ENCODE measurements around the gene PTPN3. TPM values are rescaled to one million over a fixed set of nuclear protein-coding genes. Genes with fewer than 3 reads are reported as not detected.

Gene PTPN3
- total RNA-seq, 1 donor from 2014 or later: 2.4 TPM

DNA sequence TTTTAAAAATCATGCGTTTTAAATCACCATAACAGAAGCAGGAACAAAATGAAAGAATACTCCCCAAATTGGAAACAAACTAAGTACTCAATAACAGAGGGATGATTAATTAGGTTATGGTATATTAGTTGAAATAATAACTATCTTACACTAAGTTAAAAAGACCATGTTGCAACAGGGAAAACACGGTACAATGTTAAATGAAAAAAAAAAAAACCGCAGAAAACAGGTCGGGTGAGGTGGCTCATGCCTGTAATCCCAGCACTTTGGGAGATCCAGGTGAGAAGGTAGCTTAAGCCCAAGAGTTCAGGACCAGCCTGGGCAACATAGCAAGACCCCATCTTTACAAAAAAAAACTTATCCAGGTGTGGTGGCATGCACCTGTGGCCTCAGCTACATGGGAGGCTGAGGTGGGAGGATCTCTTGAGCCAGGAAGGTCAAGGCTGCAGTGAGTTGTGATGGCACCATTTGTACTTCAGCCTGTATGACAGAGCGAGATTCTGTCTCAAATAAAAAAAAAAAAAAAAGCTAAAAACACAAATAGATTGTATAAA is 2.4 kb upstream of the PTPN3 start:
- peaks cover 14% of the 10 kb centered on the region for H3K4me1 Mint-ChIP-seq
- H3K27ac Mint-ChIP-seq: no peak overlapping the region
- Histone ChIP-seq H2AFZ (replicated peaks) (no peak overlapping the region), H4K20me1 (ENCODE audit: low read depth) (peaks cover 6% of the 10 kb centered on the region), H3K9ac (no peak overlapping the region), H3K27me3 (peaks cover 77% of the 10 kb centered on the region), H3F3A (ENCODE audit: low read depth) (peaks cover 13% of the 10 kb centered on the region), H3K9me3 (ENCODE audit: low read depth) (no peaks in the 10 kb centered on the region), H3K4me3 (peak overlapping the region; percentile 44), H3K79me2 (ENCODE audit: low read depth) (no peaks in the 10 kb centered on the region), H3K27ac (no peak overlapping the region), H3K4me1 (peaks cover 5% of the 10 kb centered on the region), H3K36me3 (no peaks in the 10 kb centered on the region), H3K4me2 (no peak overlapping the region)
- no peak for DNase-seq (ENCODE audit: low spot score)
- peaks cover 62% of the 10 kb centered on the region for H3K27me3 Mint-ChIP-seq (ENCODE audit: insufficient read depth, low read depth)
- H3K4me3 Mint-ChIP-seq: peak overlapping the region; percentile 74
- no peaks in the 10 kb centered on the region for H3K9me3 Mint-ChIP-seq
- TF ChIP-seq EZH2phosphoT487 (IDR thresholded peaks at IDR 0.05): no peak
- TF ChIP-seq EZH2 (IDR thresholded peaks at IDR 0.05): no peak
- TF ChIP-seq CTCF (IDR thresholded peaks at IDR 0.05): no peak
- no peaks in the 10 kb centered on the region for H3K36me3 Mint-ChIP-seq

- Histone ChIP-seq H3K27ac (no peak overlapping the region), H3F3A (ENCODE audit: low read depth) (peaks cover 13% of the 10 kb centered on the region), H3K79me2 (ENCODE audit: low read depth) (no peaks in the 10 kb centered on the region), H4K20me1 (ENCODE audit: low read depth) (peaks cover 6% of the 10 kb centered on the region), H3K27me3 (peaks cover 84% of the 10 kb centered on the region), H3K9me3 (ENCODE audit: low read depth) (no peaks in the 10 kb centered on the region), H3K9ac (no peak overlapping the region), H3K4me2 (peak overlapping the region; percentile 72), H2AFZ (replicated peaks) (peak overlapping the region; percentile 59), H3K4me1 (peaks cover 4% of the 10 kb centered on the region), H3K4me3 (peak overlapping the region; percentile 44), H3K36me3 (no peaks in the 10 kb centered on the region)
- TF ChIP-seq EZH2 (IDR thresholded peaks at IDR 0.05): no peak
- peak; percentile 45 for TF ChIP-seq EZH2phosphoT487 (IDR thresholded peaks at IDR 0.05)
- Mint-ChIP-seq H3K27me3 (ENCODE audit: insufficient read depth, low read depth) (peaks cover 66% of the 10 kb centered on the region), H3K27ac (no peak overlapping the region), H3K9me3 (no peaks in the 10 kb centered on the region), H3K4me1 (peaks cover 14% of the 10 kb centered on the region), H3K4me3 (peak overlapping the region; percentile 83), H3K36me3 (no peaks in the 10 kb centered on the region)
- peak; percentile 71 for DNase-seq (ENCODE audit: low spot score)
Observed at GRCh38 chr9:109499631-109500410, 1.7 kb upstream of the PTPN3 start.

DNA sequence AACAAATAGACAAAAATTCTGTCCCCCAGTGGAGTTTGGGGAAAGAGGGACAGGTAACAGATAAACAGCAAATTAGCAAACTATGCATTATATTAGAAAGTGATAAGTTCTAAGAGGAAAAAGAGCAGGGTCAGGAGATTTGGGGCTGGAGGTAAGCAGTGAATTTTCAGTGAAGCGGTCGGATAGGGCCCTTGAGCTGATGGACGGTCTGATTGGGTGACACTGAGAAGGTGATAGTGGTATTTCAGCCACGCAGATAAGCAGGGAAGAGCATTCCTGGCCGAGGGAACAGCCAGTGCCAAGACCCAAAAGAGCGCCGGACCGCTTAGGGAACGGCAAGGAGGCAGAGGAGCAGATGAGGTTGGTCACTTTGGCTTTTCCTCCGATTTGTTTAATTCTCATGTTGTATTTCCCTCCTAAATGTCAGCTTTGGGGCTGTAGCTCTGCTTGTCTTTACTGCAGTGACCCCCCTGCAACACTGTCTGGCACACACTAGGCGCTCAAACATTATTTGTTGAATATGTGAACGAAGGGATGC is 1.1 kb upstream of the PTPN3 start:
- Histone ChIP-seq H4K20me1 (ENCODE audit: low read depth) (peaks cover 6% of the 10 kb centered on the region), H3F3A (ENCODE audit: low read depth) (peaks cover 13% of the 10 kb centered on the region), H3K4me1 (no peaks in the 10 kb centered on the region), H3K9ac (no peak overlapping the region), H3K36me3 (no peaks in the 10 kb centered on the region), H2AFZ (replicated peaks) (peak overlapping the region; percentile 59), H3K27ac (no peak overlapping the region), H3K4me3 (peak overlapping the region; percentile 44), H3K4me2 (peak overlapping the region; percentile 72), H3K79me2 (ENCODE audit: low read depth) (no peaks in the 10 kb centered on the region), H3K27me3 (peaks cover 89% of the 10 kb centered on the region), H3K9me3 (ENCODE audit: low read depth) (no peaks in the 10 kb centered on the region)
- Mint-ChIP-seq H3K27me3 (ENCODE audit: insufficient read depth, low read depth) (peaks cover 70% of the 10 kb centered on the region), H3K4me3 (peak overlapping the region; percentile 83), H3K27ac (no peak overlapping the region), H3K36me3 (no peaks in the 10 kb centered on the region), H3K9me3 (no peaks in the 10 kb centered on the region), H3K4me1 (peaks cover 14% of the 10 kb centered on the region)
- no peak for DNase-seq (ENCODE audit: low spot score)
- TF ChIP-seq EZH2phosphoT487 (IDR thresholded peaks at IDR 0.05) (peak; percentile 77), EZH2 (IDR thresholded peaks at IDR 0.05) (peak; percentile 91), CTCF (IDR thresholded peaks at IDR 0.05) (no peak)
